GM21515 (cell line): ENCODE results near the gene ETV3L.

Experiments used
- ATAC-seq: cut with Tn5 transposase; IDR thresholded peaks from one replicate; pipeline ENCODE4 v1.9.1; 2021; ENCODE audit not compliant: unreplicated experiment

The ETV3L gene

GRCh38 chr1:157099633-157100009 lies at the start of gene ETV3L:
Gene ETV3L, minus strand, starts transcription at chr1:157099808. Its CDS starts 285 bp downstream, at chr1:157099523.
- no peak for ATAC-seq

GRCh38 chr1:157147906-157148700 lies 48.5 kb upstream of the ETV3L start:
- ATAC-seq = no peak

GRCh38 chr1:157147037-157147436 lies 47.4 kb upstream of the ETV3L start:
- no peak for ATAC-seq

- no peak for ATAC-seq
Measured at GRCh38 chr1:157146244-157146643, 46.6 kb upstream of the ETV3L start.

GRCh38 chr1:157145076-157145475 lies 45.5 kb upstream of the ETV3L start:
- no peak for ATAC-seq

- no peak for ATAC-seq
Measured at GRCh38 chr1:157144509-157144908, 44.9 kb upstream of the ETV3L start.

- ATAC-seq = no peak
Measured at GRCh38 chr1:157142765-157143423, 43.3 kb upstream of the ETV3L start.

- ATAC-seq = no peak
Measured at GRCh38 chr1:157142201-157142600, 42.6 kb upstream of the ETV3L start.

- no peak for ATAC-seq
Measured at GRCh38 chr1:157141212-157141855, 41.7 kb upstream of the ETV3L start.

GRCh38 chr1:157140063-157140588 lies 40.5 kb upstream of the ETV3L start:
- no peak for ATAC-seq

- no peak for ATAC-seq
Measured at GRCh38 chr1:157139052-157139715, 39.6 kb upstream of the ETV3L start.

GRCh38 chr1:157138220-157139051 lies 38.8 kb upstream of the ETV3L start, which contains the start of gene ETV3:
Gene ETV3, minus strand, starts transcription at chr1:157138395. Its CDS starts 2,043 bp downstream, at chr1:157136352.
- ATAC-seq = peak; percentile 90

- peak; percentile 10 for ATAC-seq
Measured at GRCh38 chr1:157137408-157138219, 38.0 kb upstream of the ETV3L start.

GRCh38 chr1:157137046-157137407 lies 37.4 kb upstream of the ETV3L start:
- no peak for ATAC-seq

- no peak for ATAC-seq
Measured at GRCh38 chr1:157136133-157136532, 36.5 kb upstream of the ETV3L start.

GRCh38 chr1:157135646-157136045 lies 36.0 kb upstream of the ETV3L start:
- ATAC-seq = no peak

GRCh38 chr1:157135070-157135469 lies 35.5 kb upstream of the ETV3L start:
- no peak for ATAC-seq

GRCh38 chr1:157134442-157134841 lies 34.8 kb upstream of the ETV3L start:
- ATAC-seq = no peak

- ATAC-seq = no peak
Measured at GRCh38 chr1:157133426-157133825, 33.8 kb upstream of the ETV3L start.
